ENCODE measurements around the gene MYRFL.

MYRFL gene

GRCh38 chr12:69966839-69967238, 141.8 kb downstream of the MYRFL start:
- no peaks in the 10 kb centered on the region for H3K36me3 ChIP-seq (ENCODE audit: control insufficient read depth in 1 of 2, insufficient read depth in 2 of 2, low read length in 2 of 2)
- H3K9ac ChIP-seq (ENCODE audit: low read depth in 1 of 2, low read length in 2 of 2), result no peak overlapping the region
- no peak overlapping the region for H3K4me3 ChIP-seq (ENCODE audit: low read depth in 1 of 2, low read length in 2 of 2)
- no peaks in the 10 kb centered on the region for H3K27me3 ChIP-seq (ENCODE audit: control insufficient read depth in 1 of 2, insufficient read depth in 2 of 2, low read length in 2 of 2)
- no peak overlapping the region for H3K27ac ChIP-seq (ENCODE audit: low read depth, low read length)
- no peaks in the 10 kb centered on the region for H3K9me3 ChIP-seq (ENCODE audit: control insufficient read depth in 1 of 2, low read length in 2 of 2)
- H3K4me1 ChIP-seq (ENCODE audit: control insufficient read depth in 1 of 2, insufficient read depth in 2 of 2, low read length in 2 of 2), result no peaks in the 10 kb centered on the region

GRCh38 chr12:69969011-69969410, 144.0 kb downstream of the MYRFL start:
- Histone ChIP-seq H3K36me3 (ENCODE audit: control insufficient read depth in 1 of 2, insufficient read depth in 2 of 2, low read length in 2 of 2) (no peaks in the 10 kb centered on the region), H3K9me3 (ENCODE audit: control insufficient read depth in 1 of 2, low read length in 2 of 2) (no peaks in the 10 kb centered on the region), H3K27me3 (ENCODE audit: control insufficient read depth in 1 of 2, insufficient read depth in 2 of 2, low read length in 2 of 2) (no peaks in the 10 kb centered on the region), H3K4me3 (ENCODE audit: low read depth in 1 of 2, low read length in 2 of 2) (no peak overlapping the region), H3K4me1 (ENCODE audit: control insufficient read depth in 1 of 2, insufficient read depth in 2 of 2, low read length in 2 of 2) (no peaks in the 10 kb centered on the region), H3K27ac (ENCODE audit: low read depth, low read length) (no peak overlapping the region), H3K9ac (ENCODE audit: low read depth in 1 of 2, low read length in 2 of 2) (no peak overlapping the region)

- H3K4me3 ChIP-seq (ENCODE audit: low read depth in 1 of 2, low read length in 2 of 2), result no peak overlapping the region
- H3K9ac ChIP-seq (ENCODE audit: low read depth in 1 of 2, low read length in 2 of 2), result no peak overlapping the region
- H3K4me1 ChIP-seq (ENCODE audit: control insufficient read depth in 1 of 2, insufficient read depth in 2 of 2, low read length in 2 of 2), result no peaks in the 10 kb centered on the region
- no peaks in the 10 kb centered on the region for H3K36me3 ChIP-seq (ENCODE audit: control insufficient read depth in 1 of 2, insufficient read depth in 2 of 2, low read length in 2 of 2)
- no peaks in the 10 kb centered on the region for H3K27me3 ChIP-seq (ENCODE audit: control insufficient read depth in 1 of 2, insufficient read depth in 2 of 2, low read length in 2 of 2)
- H3K27ac ChIP-seq (ENCODE audit: low read depth, low read length), result no peak overlapping the region
- no peaks in the 10 kb centered on the region for H3K9me3 ChIP-seq (ENCODE audit: control insufficient read depth in 1 of 2, low read length in 2 of 2)
These were observed 147.1 kb downstream of the MYRFL start for GRCh38 chr12:69972136-69972535.

- no peak overlapping the region for H3K9ac ChIP-seq (ENCODE audit: low read depth in 1 of 2, low read length in 2 of 2)
- no peak overlapping the region for H3K27ac ChIP-seq (ENCODE audit: low read depth, low read length)
- no peak overlapping the region for H3K4me3 ChIP-seq (ENCODE audit: low read depth in 1 of 2, low read length in 2 of 2)
- H3K36me3 ChIP-seq (ENCODE audit: control insufficient read depth in 1 of 2, insufficient read depth in 2 of 2, low read length in 2 of 2), result no peaks in the 10 kb centered on the region
- peaks cover 11 to 13% of the 10 kb centered on the region in 2 donors for H3K4me1 ChIP-seq (ENCODE audit: control insufficient read depth in 1 of 2, insufficient read depth in 2 of 2, low read length in 2 of 2)
- H3K9me3 ChIP-seq (ENCODE audit: control insufficient read depth in 1 of 2, low read length in 2 of 2), result no peaks in the 10 kb centered on the region
- H3K27me3 ChIP-seq (ENCODE audit: control insufficient read depth in 1 of 2, insufficient read depth in 2 of 2, low read length in 2 of 2), result no peaks in the 10 kb centered on the region
These were observed 153.0 kb downstream of the MYRFL start for GRCh38 chr12:69978020-69978419.

- H3K27me3 ChIP-seq (ENCODE audit: control insufficient read depth in 1 of 2, insufficient read depth in 2 of 2, low read length in 2 of 2), result no peaks in the 10 kb centered on the region
These were observed 157.0 kb downstream of the MYRFL start for GRCh38 chr12:69981881-69982475.

GRCh38 chr12:69984241-69984640, 159.2 kb downstream of the MYRFL start:
- H3K4me1 ChIP-seq (ENCODE audit: control insufficient read depth in 1 of 2, insufficient read depth in 2 of 2, low read length in 2 of 2), result peaks cover 22 to 31% of the 10 kb centered on the region in 2 donors
- no peak overlapping the region for H3K4me3 ChIP-seq (ENCODE audit: low read depth in 1 of 2, low read length in 2 of 2)
- no peaks in the 10 kb centered on the region for H3K36me3 ChIP-seq (ENCODE audit: control insufficient read depth in 1 of 2, insufficient read depth in 2 of 2, low read length in 2 of 2)
- no peaks in the 10 kb centered on the region for H3K9me3 ChIP-seq (ENCODE audit: control insufficient read depth in 1 of 2, low read length in 2 of 2)
- no peaks in the 10 kb centered on the region for H3K27me3 ChIP-seq (ENCODE audit: control insufficient read depth in 1 of 2, insufficient read depth in 2 of 2, low read length in 2 of 2)
- no peak overlapping the region for H3K9ac ChIP-seq (ENCODE audit: low read depth in 1 of 2, low read length in 2 of 2)
- H3K27ac ChIP-seq (ENCODE audit: low read depth, low read length), result no peak overlapping the region

More at GRCh38 chr12:69981881-69982475, 157.0 kb downstream of the MYRFL start:
- Histone ChIP-seq H3K9ac (ENCODE audit: low read depth in 1 of 2, low read length in 2 of 2) (no peak overlapping the region), H3K4me1 (ENCODE audit: control insufficient read depth in 1 of 2, insufficient read depth in 2 of 2, low read length in 2 of 2) (peaks cover 11 to 19% of the 10 kb centered on the region in 2 donors), H3K36me3 (ENCODE audit: control insufficient read depth in 1 of 2, insufficient read depth in 2 of 2, low read length in 2 of 2) (no peaks in the 10 kb centered on the region), H3K9me3 (ENCODE audit: control insufficient read depth in 1 of 2, low read length in 2 of 2) (no peaks in the 10 kb centered on the region), H3K27ac (ENCODE audit: low read depth, low read length) (no peak overlapping the region), H3K4me3 (ENCODE audit: low read depth in 1 of 2, low read length in 2 of 2) (no peak overlapping the region)

- Histone ChIP-seq H3K4me3 (ENCODE audit: low read depth in 1 of 2, low read length in 2 of 2) (no peak overlapping the region), H3K27ac (ENCODE audit: low read depth, low read length) (no peak overlapping the region), H3K27me3 (ENCODE audit: control insufficient read depth in 1 of 2, insufficient read depth in 2 of 2, low read length in 2 of 2) (no peaks in the 10 kb centered on the region), H3K4me1 (ENCODE audit: control insufficient read depth in 1 of 2, insufficient read depth in 2 of 2, low read length in 2 of 2) (peaks cover 24 to 31% of the 10 kb centered on the region in 2 donors), H3K9ac (ENCODE audit: low read depth in 1 of 2, low read length in 2 of 2) (no peak overlapping the region), H3K9me3 (ENCODE audit: control insufficient read depth in 1 of 2, low read length in 2 of 2) (no peaks in the 10 kb centered on the region), H3K36me3 (ENCODE audit: control insufficient read depth in 1 of 2, insufficient read depth in 2 of 2, low read length in 2 of 2) (no peaks in the 10 kb centered on the region)
These were observed 160.6 kb downstream of the MYRFL start for GRCh38 chr12:69985656-69986055.

GRCh38 chr12:69986114-69986513, 161.1 kb downstream of the MYRFL start:
- Histone ChIP-seq H3K9ac (ENCODE audit: low read depth in 1 of 2, low read length in 2 of 2) (no peak overlapping the region), H3K4me1 (ENCODE audit: control insufficient read depth in 1 of 2, insufficient read depth in 2 of 2, low read length in 2 of 2) (peaks cover 24 to 31% of the 10 kb centered on the region in 2 donors), H3K9me3 (ENCODE audit: control insufficient read depth in 1 of 2, low read length in 2 of 2) (no peaks in the 10 kb centered on the region), H3K4me3 (ENCODE audit: low read depth in 1 of 2, low read length in 2 of 2) (no peak overlapping the region), H3K27me3 (ENCODE audit: control insufficient read depth in 1 of 2, insufficient read depth in 2 of 2, low read length in 2 of 2) (no peaks in the 10 kb centered on the region), H3K36me3 (ENCODE audit: control insufficient read depth in 1 of 2, insufficient read depth in 2 of 2, low read length in 2 of 2) (no peaks in the 10 kb centered on the region), H3K27ac (ENCODE audit: low read depth, low read length) (no peak overlapping the region)

- Histone ChIP-seq H3K4me1 (ENCODE audit: control insufficient read depth in 1 of 2, insufficient read depth in 2 of 2, low read length in 2 of 2) (peaks cover 16 to 22% of the 10 kb centered on the region in 2 donors), H3K27me3 (ENCODE audit: control insufficient read depth in 1 of 2, insufficient read depth in 2 of 2, low read length in 2 of 2) (no peaks in the 10 kb centered on the region), H3K9ac (ENCODE audit: low read depth in 1 of 2, low read length in 2 of 2) (no peak overlapping the region), H3K27ac (ENCODE audit: low read depth, low read length) (no peak overlapping the region), H3K4me3 (ENCODE audit: low read depth in 1 of 2, low read length in 2 of 2) (no peak overlapping the region), H3K9me3 (ENCODE audit: control insufficient read depth in 1 of 2, low read length in 2 of 2) (no peaks in the 10 kb centered on the region), H3K36me3 (ENCODE audit: control insufficient read depth in 1 of 2, insufficient read depth in 2 of 2, low read length in 2 of 2) (no peaks in the 10 kb centered on the region)
These were observed 162.6 kb downstream of the MYRFL start for GRCh38 chr12:69987579-69988091.

GRCh38 chr12:69988481-69989321, 163.7 kb downstream of the MYRFL start:
- Histone ChIP-seq H3K27ac (ENCODE audit: low read depth, low read length) (no peak overlapping the region), H3K4me3 (ENCODE audit: low read depth in 1 of 2, low read length in 2 of 2) (peak overlapping the region in 1 of 2 donors; percentile 39), H3K9ac (ENCODE audit: low read depth in 1 of 2, low read length in 2 of 2) (no peak overlapping the region), H3K36me3 (ENCODE audit: control insufficient read depth in 1 of 2, insufficient read depth in 2 of 2, low read length in 2 of 2) (no peaks in the 10 kb centered on the region), H3K9me3 (ENCODE audit: control insufficient read depth in 1 of 2, low read length in 2 of 2) (no peaks in the 10 kb centered on the region), H3K4me1 (ENCODE audit: control insufficient read depth in 1 of 2, insufficient read depth in 2 of 2, low read length in 2 of 2) (peaks cover 11 to 14% of the 10 kb centered on the region in 2 donors), H3K27me3 (ENCODE audit: control insufficient read depth in 1 of 2, insufficient read depth in 2 of 2, low read length in 2 of 2) (no peaks in the 10 kb centered on the region)

Data from duodenal mucosa (tissue), 2 donors.